ENCODE data around the gene MECP2.
"Not testable (repeated sequence)": the region's sequence is repeated elsewhere in the genome, so short reads cannot be mapped to it uniquely, and the experiment has no call there.

MECP2 gene

GRCh38 chrX:154097589-154098541 lies at the start of gene MECP2:
Gene MECP2, minus strand, starts transcription at chrX:154097717.
- Histone ChIP-seq H3K27ac (ENCODE audit: low read length) (no peak within 1 kb of the TSS), H3K4me1 (ENCODE audit: control insufficient read depth, insufficient read depth, low read length) (peaks cover 3% of the 10 kb centered on the region; the same call in 1 of the 2 replicates), H3K36me3 (ENCODE audit: control insufficient read depth, insufficient read depth, low read length) (no peaks in the 10 kb centered on the region; the same call in 1 of the 2 replicates), H3K27me3 (ENCODE audit: control insufficient read depth, insufficient read depth, low read length) (no peaks in the 10 kb centered on the region), H3K9me3 (ENCODE audit: control insufficient read depth, insufficient read depth, low read length) (no peaks in the 10 kb centered on the region), H3K4me3 (ENCODE audit: low read length) (peak within 1 kb of the TSS; percentile 98; the same call in 1 of the 2 replicates)
- WGBS (ENCODE audit: insufficient coverage, insufficient read length), result no CpG with 5 or more reads among the region's 75 CpGs
- peak; percentile 67 for DNase-seq (ENCODE audit: low read depth, low spot score)

- not testable (repeated sequence) for H3K9me3 ChIP-seq (ENCODE audit: control insufficient read depth, insufficient read depth, low read length); H3K27ac ChIP-seq (ENCODE audit: low read length); H3K4me3 ChIP-seq (ENCODE audit: low read length); DNase-seq (ENCODE audit: low read depth, low spot score); H3K27me3 ChIP-seq (ENCODE audit: control insufficient read depth, insufficient read depth, low read length); H3K36me3 ChIP-seq (ENCODE audit: control insufficient read depth, insufficient read depth, low read length); H3K4me1 ChIP-seq (ENCODE audit: control insufficient read depth, insufficient read depth, low read length)
- no CpG with 5 or more reads among the region's 15 CpGs for WGBS (ENCODE audit: insufficient coverage, insufficient read length)
These were observed 46.5 kb upstream of the MECP2 start, which contains the start of gene OPN1LW for GRCh38 chrX:154144010-154144409. Gene OPN1LW, plus strand, starts transcription at chrX:154144243. Its CDS starts 41 bp downstream, at chrX:154144284.

GRCh38 chrX:154142950-154143745 lies 45.6 kb upstream of the MECP2 start:
- H3K27me3 ChIP-seq (ENCODE audit: control insufficient read depth, insufficient read depth, low read length), result no peaks in the 10 kb centered on the region
- WGBS (ENCODE audit: insufficient coverage, insufficient read length), result no CpG with 5 or more reads among the region's 23 CpGs
- DNase-seq (ENCODE audit: low read depth, low spot score), result no peak
- H3K4me1 ChIP-seq (ENCODE audit: control insufficient read depth, insufficient read depth, low read length), result no peaks in the 10 kb centered on the region
- no peaks in the 10 kb centered on the region for H3K36me3 ChIP-seq (ENCODE audit: control insufficient read depth, insufficient read depth, low read length)
- no peak overlapping the region for H3K4me3 ChIP-seq (ENCODE audit: low read length)
- no peak overlapping the region for H3K27ac ChIP-seq (ENCODE audit: low read length)
- no peaks in the 10 kb centered on the region for H3K9me3 ChIP-seq (ENCODE audit: control insufficient read depth, insufficient read depth, low read length)

- Histone ChIP-seq H3K27me3 (ENCODE audit: control insufficient read depth, insufficient read depth, low read length) (no peaks in the 10 kb centered on the region), H3K36me3 (ENCODE audit: control insufficient read depth, insufficient read depth, low read length) (no peaks in the 10 kb centered on the region), H3K4me1 (ENCODE audit: control insufficient read depth, insufficient read depth, low read length) (no peaks in the 10 kb centered on the region), H3K27ac (ENCODE audit: low read length) (no peak overlapping the region), H3K4me3 (ENCODE audit: low read length) (no peak overlapping the region), H3K9me3 (ENCODE audit: control insufficient read depth, insufficient read depth, low read length) (no peaks in the 10 kb centered on the region)
- DNase-seq (ENCODE audit: low read depth, low spot score), result no peak
- whole genome bisulfite sequencing (ENCODE audit: insufficient coverage, insufficient read length), result no CpG with 5 or more reads among the region's 8 CpGs
These were observed 44.9 kb upstream of the MECP2 start for GRCh38 chrX:154142386-154142785.

GRCh38 chrX:154140742-154141141 lies 43.2 kb upstream of the MECP2 start:
- Histone ChIP-seq H3K36me3 (ENCODE audit: control insufficient read depth, insufficient read depth, low read length) (no peaks in the 10 kb centered on the region), H3K4me1 (ENCODE audit: control insufficient read depth, insufficient read depth, low read length) (no peaks in the 10 kb centered on the region), H3K27ac (ENCODE audit: low read length) (no peak overlapping the region), H3K27me3 (ENCODE audit: control insufficient read depth, insufficient read depth, low read length) (no peaks in the 10 kb centered on the region), H3K9me3 (ENCODE audit: control insufficient read depth, insufficient read depth, low read length) (no peaks in the 10 kb centered on the region), H3K4me3 (ENCODE audit: low read length) (no peak overlapping the region)
- DNase-seq (ENCODE audit: low read depth, low spot score), result no peak
- no CpG with 5 or more reads among the region's 10 CpGs for WGBS (ENCODE audit: insufficient coverage, insufficient read length)

GRCh38 chrX:154140206-154140605 lies 42.7 kb upstream of the MECP2 start:
- Histone ChIP-seq H3K36me3 (ENCODE audit: control insufficient read depth, insufficient read depth, low read length) (no peaks in the 10 kb centered on the region), H3K4me1 (ENCODE audit: control insufficient read depth, insufficient read depth, low read length) (no peaks in the 10 kb centered on the region), H3K9me3 (ENCODE audit: control insufficient read depth, insufficient read depth, low read length) (no peaks in the 10 kb centered on the region), H3K27ac (ENCODE audit: low read length) (no peak overlapping the region), H3K27me3 (ENCODE audit: control insufficient read depth, insufficient read depth, low read length) (no peaks in the 10 kb centered on the region), H3K4me3 (ENCODE audit: low read length) (no peak overlapping the region)
- DNase-seq (ENCODE audit: low read depth, low spot score), result no peak
- no CpG with 5 or more reads among the region's 12 CpGs for WGBS (ENCODE audit: insufficient coverage, insufficient read length)

- Histone ChIP-seq H3K4me1 (ENCODE audit: control insufficient read depth, insufficient read depth, low read length) (no peaks in the 10 kb centered on the region), H3K27me3 (ENCODE audit: control insufficient read depth, insufficient read depth, low read length) (no peaks in the 10 kb centered on the region), H3K27ac (ENCODE audit: low read length) (no peak overlapping the region), H3K4me3 (ENCODE audit: low read length) (no peak overlapping the region), H3K9me3 (ENCODE audit: control insufficient read depth, insufficient read depth, low read length) (no peaks in the 10 kb centered on the region), H3K36me3 (ENCODE audit: control insufficient read depth, insufficient read depth, low read length) (no peaks in the 10 kb centered on the region)
- no peak for DNase-seq (ENCODE audit: low read depth, low spot score)
- WGBS (ENCODE audit: insufficient coverage, insufficient read length), result no CpG with 5 or more reads among the region's 10 CpGs
These were observed 41.3 kb upstream of the MECP2 start for GRCh38 chrX:154138857-154139256.

GRCh38 chrX:154136627-154137161 lies 39.2 kb upstream of the MECP2 start:
- Histone ChIP-seq H3K4me1 (ENCODE audit: control insufficient read depth, insufficient read depth, low read length) (no peaks in the 10 kb centered on the region), H3K4me3 (ENCODE audit: low read length) (no peak overlapping the region; the same call in 1 of the 2 replicates), H3K9me3 (ENCODE audit: control insufficient read depth, insufficient read depth, low read length) (no peaks in the 10 kb centered on the region), H3K27me3 (ENCODE audit: control insufficient read depth, insufficient read depth, low read length) (no peaks in the 10 kb centered on the region), H3K36me3 (ENCODE audit: control insufficient read depth, insufficient read depth, low read length) (no peaks in the 10 kb centered on the region), H3K27ac (ENCODE audit: low read length) (no peak overlapping the region)
- WGBS (ENCODE audit: insufficient coverage, insufficient read length), result no CpG with 5 or more reads among the region's 44 CpGs
- peak; percentile 45 for DNase-seq (ENCODE audit: low read depth, low spot score)

GRCh38 chrX:154135458-154136229 lies 38.1 kb upstream of the MECP2 start:
- no peak overlapping the region for H3K4me3 ChIP-seq (ENCODE audit: low read length)
- no peaks in the 10 kb centered on the region for H3K9me3 ChIP-seq (ENCODE audit: control insufficient read depth, insufficient read depth, low read length)
- H3K27ac ChIP-seq (ENCODE audit: low read length), result no peak overlapping the region
- H3K4me1 ChIP-seq (ENCODE audit: control insufficient read depth, insufficient read depth, low read length), result no peaks in the 10 kb centered on the region
- no CpG with 5 or more reads among the region's 7 CpGs for WGBS (ENCODE audit: insufficient coverage, insufficient read length)
- H3K27me3 ChIP-seq (ENCODE audit: control insufficient read depth, insufficient read depth, low read length), result no peaks in the 10 kb centered on the region
- no peaks in the 10 kb centered on the region for H3K36me3 ChIP-seq (ENCODE audit: control insufficient read depth, insufficient read depth, low read length)
- no peak for DNase-seq (ENCODE audit: low read depth, low spot score)

GRCh38 chrX:154132366-154132765 lies 34.8 kb upstream of the MECP2 start:
- Histone ChIP-seq H3K4me1 (ENCODE audit: control insufficient read depth, insufficient read depth, low read length) (no peaks in the 10 kb centered on the region), H3K4me3 (ENCODE audit: low read length) (no peak overlapping the region), H3K9me3 (ENCODE audit: control insufficient read depth, insufficient read depth, low read length) (no peaks in the 10 kb centered on the region), H3K27me3 (ENCODE audit: control insufficient read depth, insufficient read depth, low read length) (no peaks in the 10 kb centered on the region), H3K27ac (ENCODE audit: low read length) (no peak overlapping the region), H3K36me3 (ENCODE audit: control insufficient read depth, insufficient read depth, low read length) (no peaks in the 10 kb centered on the region)
- no CpG with 5 or more reads among the region's 9 CpGs for WGBS (ENCODE audit: insufficient coverage, insufficient read length)
- DNase-seq (ENCODE audit: low read depth, low spot score), result no peak

All from iPS DF 6.9 (cell line).